Measurements from ENCODE around the gene GAL3ST2.

Gene GAL3ST2

DNA sequence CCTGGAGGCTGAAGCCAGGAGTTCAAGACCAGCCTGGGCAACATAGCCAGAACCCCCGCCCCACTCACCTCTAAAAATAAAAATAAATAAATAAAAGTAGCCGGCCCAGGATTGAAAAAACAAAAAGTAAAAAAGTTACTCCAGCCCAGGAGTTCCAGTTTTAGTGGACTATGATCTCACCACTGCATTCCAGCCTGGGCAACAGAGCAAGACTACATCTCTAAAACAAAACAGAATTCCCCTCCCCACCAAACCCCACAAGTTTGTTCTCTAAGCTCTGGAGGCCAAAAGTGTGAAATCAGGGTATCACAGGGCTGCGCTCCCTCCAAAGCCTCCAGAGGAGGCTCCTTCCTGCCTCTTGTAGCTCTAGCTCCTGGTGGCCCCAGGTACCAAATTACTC is 40.5 kb upstream of the GAL3ST2 start:
- H4K20me1 ChIP-seq (ENCODE audit: low read depth, low read length) = no peaks in the 10 kb centered on the region
- H3K27ac ChIP-seq (ENCODE audit: low read depth, low read length) = no peak overlapping the region
- TF ChIP-seq, protein P1, sequence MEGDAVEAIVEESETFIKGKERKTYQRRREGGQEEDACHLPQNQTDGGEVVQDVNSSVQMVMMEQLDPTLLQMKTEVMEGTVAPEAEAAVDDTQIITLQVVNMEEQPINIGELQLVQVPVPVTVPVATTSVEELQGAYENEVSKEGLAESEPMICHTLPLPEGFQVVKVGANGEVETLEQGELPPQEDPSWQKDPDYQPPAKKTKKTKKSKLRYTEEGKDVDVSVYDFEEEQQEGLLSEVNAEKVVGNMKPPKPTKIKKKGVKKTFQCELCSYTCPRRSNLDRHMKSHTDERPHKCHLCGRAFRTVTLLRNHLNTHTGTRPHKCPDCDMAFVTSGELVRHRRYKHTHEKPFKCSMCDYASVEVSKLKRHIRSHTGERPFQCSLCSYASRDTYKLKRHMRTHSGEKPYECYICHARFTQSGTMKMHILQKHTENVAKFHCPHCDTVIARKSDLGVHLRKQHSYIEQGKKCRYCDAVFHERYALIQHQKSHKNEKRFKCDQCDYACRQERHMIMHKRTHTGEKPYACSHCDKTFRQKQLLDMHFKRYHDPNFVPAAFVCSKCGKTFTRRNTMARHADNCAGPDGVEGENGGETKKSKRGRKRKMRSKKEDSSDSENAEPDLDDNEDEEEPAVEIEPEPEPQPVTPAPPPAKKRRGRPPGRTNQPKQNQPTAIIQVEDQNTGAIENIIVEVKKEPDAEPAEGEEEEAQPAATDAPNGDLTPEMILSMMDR (IDR thresholded peaks at IDR 0.05; ENCODE audit: insufficient read depth, low read length, poor library complexity, severe bottlenecking) = no peak
- no peak for TF ChIP-seq EZH2phosphoT487 (conservative IDR thresholded peaks at IDR 0.05; ENCODE audit: low read length)
- H3K36me3 ChIP-seq (ENCODE audit: low read length) = no peaks in the 10 kb centered on the region
- no peaks in the 10 kb centered on the region for H3K9me2 ChIP-seq (replicated peaks; ENCODE audit: insufficient read depth, low read length)
- no peak overlapping the region for H3K4me3 ChIP-seq (ENCODE audit: insufficient read depth, low read length, poor library complexity, severe bottlenecking)
- peaks cover 6% of the 10 kb centered on the region; the same call in 1 of the 2 replicates for H3K79me2 ChIP-seq (ENCODE audit: insufficient read depth, low read length)
- no peak overlapping the region for H3K9ac ChIP-seq (ENCODE audit: low read length)
- H3K27me3 ChIP-seq (ENCODE audit: low read length) = no peaks in the 10 kb centered on the region
- H3F3A ChIP-seq (ENCODE audit: insufficient read depth) = no peaks in the 10 kb centered on the region
- H3K9me3 ChIP-seq (ENCODE audit: insufficient read depth, low read length) = no peaks in the 10 kb centered on the region
- no peak overlapping the region for H2AFZ ChIP-seq (ENCODE audit: low read depth, low read length, severe bottlenecking)
- H3K4me2 ChIP-seq (ENCODE audit: low read depth, low read length, poor library complexity, severe bottlenecking) = peak overlapping the region; percentile 5

DNA sequence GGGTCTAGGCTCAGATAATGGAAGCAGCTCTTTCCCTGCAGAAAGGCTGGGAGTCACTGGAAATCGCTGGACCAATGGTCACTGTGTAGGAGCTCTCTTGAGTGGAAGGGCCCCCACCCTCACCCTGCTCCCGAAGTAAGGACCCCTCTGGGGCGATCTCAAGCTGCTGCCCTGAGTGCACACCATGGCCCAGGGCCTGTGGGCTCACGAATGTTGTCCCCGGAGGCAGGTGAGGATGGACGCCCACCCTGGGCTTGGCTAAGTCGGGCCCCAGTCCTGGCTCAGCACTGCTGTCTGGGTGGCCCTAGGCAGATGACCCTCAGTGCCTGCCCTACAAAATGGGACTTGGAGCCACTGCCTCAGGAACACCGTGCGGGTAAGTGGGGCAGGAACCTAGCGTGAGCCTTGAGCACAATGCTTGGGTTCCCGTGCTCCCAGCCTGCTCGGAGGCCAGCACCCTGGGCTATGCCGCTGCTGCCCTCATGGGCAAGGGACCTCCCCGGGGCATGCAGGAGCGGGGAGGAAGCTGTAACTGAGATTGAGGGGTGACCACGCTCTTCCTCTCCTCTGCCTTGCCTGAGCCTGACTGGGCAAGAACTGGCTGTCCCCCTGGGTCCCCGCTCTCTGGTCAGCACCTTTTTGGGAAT is 38.5 kb upstream of the GAL3ST2 start:
- no peaks in the 10 kb centered on the region for H3K9me2 ChIP-seq (replicated peaks; ENCODE audit: insufficient read depth, low read length)
- no peak overlapping the region for H3K4me3 ChIP-seq (ENCODE audit: insufficient read depth, low read length, poor library complexity, severe bottlenecking)
- TF ChIP-seq, protein P1 (IDR thresholded peaks at IDR 0.05; ENCODE audit: insufficient read depth, low read length, poor library complexity, severe bottlenecking) = no peak
- no peak for TF ChIP-seq EZH2phosphoT487 (conservative IDR thresholded peaks at IDR 0.05; ENCODE audit: low read length)
- peaks cover 6% of the 10 kb centered on the region; the same call in 1 of the 2 replicates for H3K79me2 ChIP-seq (ENCODE audit: insufficient read depth, low read length)
- no peak overlapping the region for H3K27ac ChIP-seq (ENCODE audit: low read depth, low read length)
- no peak overlapping the region for H3K4me2 ChIP-seq (ENCODE audit: low read depth, low read length, poor library complexity, severe bottlenecking)
- H2AFZ ChIP-seq (ENCODE audit: low read depth, low read length, severe bottlenecking) = no peak overlapping the region
- no peaks in the 10 kb centered on the region for H3K27me3 ChIP-seq (ENCODE audit: low read length)
- no peaks in the 10 kb centered on the region for H3K36me3 ChIP-seq (ENCODE audit: low read length)
- H3K9me3 ChIP-seq (ENCODE audit: insufficient read depth, low read length) = no peaks in the 10 kb centered on the region
- no peak overlapping the region for H3K9ac ChIP-seq (ENCODE audit: low read length)
- no peaks in the 10 kb centered on the region for H4K20me1 ChIP-seq (ENCODE audit: low read depth, low read length)
- no peaks in the 10 kb centered on the region for H3F3A ChIP-seq (ENCODE audit: insufficient read depth)

DNA sequence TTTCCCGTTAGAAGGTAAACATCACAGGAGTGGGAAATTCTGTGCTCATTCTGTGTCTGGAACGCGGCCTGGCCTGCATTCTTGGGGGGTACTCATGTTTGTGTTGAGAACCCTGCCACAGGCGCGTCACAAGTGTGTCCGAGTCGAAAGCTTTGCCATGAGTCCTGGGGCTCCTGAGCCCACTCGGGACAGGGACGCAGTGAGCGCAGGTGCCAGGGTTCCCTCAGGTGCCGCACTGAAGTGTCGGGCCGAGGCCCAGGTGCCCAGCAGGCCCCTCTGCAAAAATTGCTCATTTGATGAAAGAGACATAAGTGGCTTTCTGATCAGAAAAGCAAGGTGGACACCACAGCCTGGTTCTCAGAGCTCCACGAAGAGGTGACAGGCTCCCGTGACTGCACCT is 37.4 kb upstream of the GAL3ST2 start:
- H3K4me3 ChIP-seq (ENCODE audit: insufficient read depth, low read length, poor library complexity, severe bottlenecking) = no peak overlapping the region
- no peaks in the 10 kb centered on the region for H4K20me1 ChIP-seq (ENCODE audit: low read depth, low read length)
- H3K27me3 ChIP-seq (ENCODE audit: low read length) = no peaks in the 10 kb centered on the region
- TF ChIP-seq, protein P1 (IDR thresholded peaks at IDR 0.05; ENCODE audit: insufficient read depth, low read length, poor library complexity, severe bottlenecking) = no peak
- no peak for TF ChIP-seq EZH2phosphoT487 (conservative IDR thresholded peaks at IDR 0.05; ENCODE audit: low read length)
- no peak overlapping the region for H3K9ac ChIP-seq (ENCODE audit: low read length)
- no peaks in the 10 kb centered on the region for H3K9me2 ChIP-seq (replicated peaks; ENCODE audit: insufficient read depth, low read length)
- H2AFZ ChIP-seq (ENCODE audit: low read depth, low read length, severe bottlenecking) = no peak overlapping the region
- H3K36me3 ChIP-seq (ENCODE audit: low read length) = no peaks in the 10 kb centered on the region
- H3K79me2 ChIP-seq (ENCODE audit: insufficient read depth, low read length) = peaks cover 6% of the 10 kb centered on the region; the same call in 1 of the 2 replicates
- no peak overlapping the region for H3K4me2 ChIP-seq (ENCODE audit: low read depth, low read length, poor library complexity, severe bottlenecking)
- no peak overlapping the region for H3K27ac ChIP-seq (ENCODE audit: low read depth, low read length)
- no peaks in the 10 kb centered on the region for H3F3A ChIP-seq (ENCODE audit: insufficient read depth)
- H3K9me3 ChIP-seq (ENCODE audit: insufficient read depth, low read length) = no peaks in the 10 kb centered on the region

Data from SU-DHL-6 (cell line).